Breast epithelium (tissue), 4 donors: ENCODE data around the gene IL33. TPM values are rescaled to one million over a fixed set of nuclear protein-coding genes. Genes with fewer than 3 reads are reported as not detected.

Source experiments
- DNase-seq, 2 donors: peaks; one replicate each; pipeline ENCODE4 v3.0.0-alpha.2; 2019; ENCODE audit warnings: low spot score in 2 of 2
- H3K27ac ChIP-seq, 2 donors: fragments of 200-600 bp; sonication (generic) in 1 of 2; one replicate each; pipeline ENCODE4 v1.5.1; 2016 to 2019; ENCODE audit warnings: mild to moderate bottlenecking in 1 of 2
- H3K27me3 ChIP-seq, 2 donors: fragments of 200-600 bp; sonication (generic) in 1 of 2; one replicate each; pipeline versions ENCODE4 v1.5.1 to v1.6.0; 2017 to 2019; ENCODE audit warnings: control low read depth in 1 of 2, mild to moderate bottlenecking in 1 of 2
- H3K36me3 ChIP-seq: fragments of 200-600 bp; one replicate; pipeline ENCODE4 v1.5.1; 2019
- H3K4me1 ChIP-seq, 2 donors: fragments of 200-600 bp; sonication (generic); one replicate each; pipeline ENCODE4 v1.5.1; 2016 to 2019; ENCODE audit warnings: control low read depth in 1 of 2
- H3K4me3 ChIP-seq, 3 donors: fragments of 200-600 bp; sonication (generic); 1 replicate in 2 of 3; 2 replicates in 1 of 3; pipeline ENCODE4 v1.5.1; 2016 to 2019; ENCODE audit warnings: mild to moderate bottlenecking in 3 of 3, moderate library complexity in 2 of 3
- H3K9me3 ChIP-seq, 2 donors: fragments of 200-600 bp; sonication (generic) in 1 of 2; one replicate each; pipeline ENCODE4 v1.5.1; 2016 to 2019; ENCODE audit warnings: control low read depth in 1 of 2
- POLR2A ChIP-seq: fragments of 450-650 bp; IDR thresholded peaks from one replicate; pipeline ENCODE4 v1.6.1; 2016; ENCODE audit warnings: antibody characterized with exemption, mild to moderate bottlenecking, moderate library complexity
- POLR2AphosphoS5 ChIP-seq, 3 donors: sonication (generic); formaldehyde crosslinking; IDR thresholded peaks; one replicate each; pipeline ENCODE4 v1.6.1; 2017; ENCODE audit warnings: antibody characterized with exemption in 3 of 3
- intact Hi-C: fragments of 100-400 bp; cut with DNase I; formaldehyde crosslinking; loops from one replicate; pipeline ENCODE4 v1.15.1; 2023; ENCODE audit warnings: low total_unique reads
- total RNA-seq, 3 donors: library from RNA; depleted of rRNA; stranded (reverse); fragments of >200 nt; gene quantifications; one replicate each; pipeline ENCODE4 v1.1.0, GENCODE V29; 2016
- TF ChIP-seq, protein P1 (sequence below), 3 donors: fragments of 450-650 bp; IDR thresholded peaks; one replicate each; pipeline ENCODE4 v1.5.1; 2016 to 2017; ENCODE audit warnings: antibody characterized with exemption in 3 of 3, mild to moderate bottlenecking in 3 of 3, moderate library complexity in 3 of 3

Gene IL33
- total RNA-seq, 3 donors from 2014 or later, result 11.7 to 29.2 (median 12.4) TPM

DNA sequence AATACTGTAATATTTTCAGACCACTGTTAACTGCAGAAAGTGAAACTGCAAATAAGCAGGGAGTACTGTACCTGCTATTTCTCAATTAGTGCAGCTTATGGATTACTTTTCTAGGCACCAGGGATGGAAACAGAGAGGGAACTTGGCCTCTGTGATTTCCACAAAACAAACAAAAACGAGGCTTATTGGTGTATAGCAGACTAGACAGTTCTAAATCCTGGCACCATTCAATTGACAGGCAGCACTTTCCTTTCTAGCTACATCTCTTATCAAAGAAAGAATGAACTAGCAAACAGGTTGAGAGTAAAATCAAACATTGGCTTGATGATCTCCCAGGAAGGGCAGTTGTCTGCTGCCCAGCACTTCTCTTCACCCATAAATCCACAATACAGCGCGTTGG, 16.0 kb upstream of the IL33 start:
- intact Hi-C loops, result no loop called here
- TF ChIP-seq, protein P1, sequence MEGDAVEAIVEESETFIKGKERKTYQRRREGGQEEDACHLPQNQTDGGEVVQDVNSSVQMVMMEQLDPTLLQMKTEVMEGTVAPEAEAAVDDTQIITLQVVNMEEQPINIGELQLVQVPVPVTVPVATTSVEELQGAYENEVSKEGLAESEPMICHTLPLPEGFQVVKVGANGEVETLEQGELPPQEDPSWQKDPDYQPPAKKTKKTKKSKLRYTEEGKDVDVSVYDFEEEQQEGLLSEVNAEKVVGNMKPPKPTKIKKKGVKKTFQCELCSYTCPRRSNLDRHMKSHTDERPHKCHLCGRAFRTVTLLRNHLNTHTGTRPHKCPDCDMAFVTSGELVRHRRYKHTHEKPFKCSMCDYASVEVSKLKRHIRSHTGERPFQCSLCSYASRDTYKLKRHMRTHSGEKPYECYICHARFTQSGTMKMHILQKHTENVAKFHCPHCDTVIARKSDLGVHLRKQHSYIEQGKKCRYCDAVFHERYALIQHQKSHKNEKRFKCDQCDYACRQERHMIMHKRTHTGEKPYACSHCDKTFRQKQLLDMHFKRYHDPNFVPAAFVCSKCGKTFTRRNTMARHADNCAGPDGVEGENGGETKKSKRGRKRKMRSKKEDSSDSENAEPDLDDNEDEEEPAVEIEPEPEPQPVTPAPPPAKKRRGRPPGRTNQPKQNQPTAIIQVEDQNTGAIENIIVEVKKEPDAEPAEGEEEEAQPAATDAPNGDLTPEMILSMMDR (IDR thresholded peaks at IDR 0.05), result no peak
- TF ChIP-seq POLR2A (no peak), POLR2AphosphoS5 (IDR thresholded peaks at IDR 0.05) (no peak)
- Histone ChIP-seq H3K27me3 (no peaks in the 10 kb centered on the region), H3K4me3 (no peak overlapping the region), H3K27ac (no peak overlapping the region), H3K9me3 (no peaks in the 10 kb centered on the region), H3K4me1 (no peaks in the 10 kb centered on the region), H3K36me3 (no peaks in the 10 kb centered on the region)
- DNase-seq, result no peak

DNA sequence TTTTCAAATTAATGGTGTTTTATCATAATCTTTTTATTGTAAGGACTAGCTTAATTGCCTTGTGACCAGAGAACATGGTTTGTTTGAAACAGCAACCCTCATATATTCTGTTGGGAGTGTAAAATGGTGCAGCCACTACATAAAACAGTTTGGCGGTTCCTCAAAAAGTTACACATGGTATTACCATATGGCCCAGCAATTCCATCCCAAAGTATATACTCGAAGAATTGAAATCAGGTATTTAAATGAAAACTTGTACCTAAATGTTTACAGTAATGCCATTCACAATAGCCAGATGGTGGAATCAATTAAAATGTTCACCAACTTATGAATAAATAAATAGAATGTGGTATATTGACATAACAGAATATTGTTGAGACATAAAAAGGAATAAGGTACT, 14.8 kb upstream of the IL33 start:
- no peaks in the 10 kb centered on the region for H3K27me3 ChIP-seq
- intact Hi-C loops, result no loop called here
- H3K27ac ChIP-seq, result no peak overlapping the region
- no peak overlapping the region for H3K4me3 ChIP-seq
- H3K36me3 ChIP-seq, result no peaks in the 10 kb centered on the region
- no peak for DNase-seq
- no peaks in the 10 kb centered on the region for H3K9me3 ChIP-seq
- TF ChIP-seq POLR2A (no peak), POLR2AphosphoS5 (IDR thresholded peaks at IDR 0.05) (no peak)
- TF ChIP-seq, protein P1 (IDR thresholded peaks at IDR 0.05), result no peak
- H3K4me1 ChIP-seq, result no peaks in the 10 kb centered on the region

DNA sequence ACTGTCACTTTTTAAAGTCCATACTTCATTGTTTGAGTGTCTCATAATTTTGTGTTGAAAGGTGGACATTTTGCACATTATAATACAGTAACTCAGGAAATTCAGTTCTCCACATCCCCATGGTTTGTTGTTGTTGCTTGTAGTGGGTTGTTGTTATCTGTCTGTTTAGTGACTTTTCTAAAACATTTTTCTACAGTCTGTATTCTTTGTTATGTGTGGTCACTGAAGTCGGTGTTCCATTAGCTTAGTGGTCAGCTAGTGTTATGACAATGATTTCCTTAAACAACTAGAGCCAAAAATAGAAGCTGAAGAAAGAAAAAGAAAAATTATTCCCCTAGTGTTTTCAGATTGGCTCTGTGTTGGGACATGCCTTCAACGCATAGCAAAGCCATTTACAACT, 5.6 kb upstream of the IL33 start:
- intact Hi-C loops, result no loop called here
- peaks cover 7 to 33% of the 10 kb centered on the region in 2 donors for H3K9me3 ChIP-seq
- H3K4me3 ChIP-seq, result no peak overlapping the region
- H3K27me3 ChIP-seq, result no peaks in the 10 kb centered on the region
- no peaks in the 10 kb centered on the region for H3K36me3 ChIP-seq
- no peak for DNase-seq
- no peaks in the 10 kb centered on the region for H3K4me1 ChIP-seq
- no peak overlapping the region for H3K27ac ChIP-seq
- TF ChIP-seq POLR2A (no peak), POLR2AphosphoS5 (IDR thresholded peaks at IDR 0.05) (no peak)
- TF ChIP-seq, protein P1 (IDR thresholded peaks at IDR 0.05), result no peak

DNA sequence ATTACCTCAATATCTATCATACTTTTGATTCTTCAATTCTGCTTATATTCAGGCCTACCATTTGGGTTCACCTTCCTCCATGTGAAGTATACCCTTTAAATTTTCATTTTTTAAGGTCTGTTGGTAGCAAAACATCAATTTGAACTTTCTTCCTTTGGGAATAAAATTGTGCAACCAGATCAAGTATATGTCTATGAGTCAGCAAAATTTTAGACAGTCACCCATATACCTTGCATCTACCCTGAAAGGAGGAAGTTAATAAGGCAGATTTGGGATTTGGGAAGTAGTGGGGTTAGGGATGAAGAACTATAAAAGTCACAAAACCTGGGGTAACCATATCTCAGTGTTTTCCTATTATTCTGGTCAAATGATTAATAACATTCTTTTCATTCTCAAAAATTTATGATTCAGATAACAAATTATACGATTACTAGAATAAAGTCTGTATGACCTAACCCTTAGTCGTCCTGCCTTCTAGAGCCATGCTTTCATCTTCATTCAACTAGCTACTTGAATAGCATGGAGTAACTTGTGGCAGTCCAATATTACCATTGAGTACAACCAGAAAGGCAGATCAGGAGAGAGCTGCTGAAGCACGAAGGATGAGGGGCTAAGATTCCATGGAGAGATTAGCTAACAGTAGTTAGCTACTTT, 2.8 kb upstream of the IL33 start:
- no peaks in the 10 kb centered on the region for H3K36me3 ChIP-seq
- H3K27ac ChIP-seq, result no peak overlapping the region
- no peaks in the 10 kb centered on the region for H3K27me3 ChIP-seq
- H3K4me3 ChIP-seq, result no peak overlapping the region
- TF ChIP-seq, protein P1 (IDR thresholded peaks at IDR 0.05), result no peak
- no peak for TF ChIP-seq POLR2AphosphoS5 (IDR thresholded peaks at IDR 0.05)
- no peak for TF ChIP-seq POLR2A
- H3K9me3 ChIP-seq, result peaks cover 7 to 27% of the 10 kb centered on the region in 2 donors
- H3K4me1 ChIP-seq, result no peaks in the 10 kb centered on the region
- intact Hi-C loops, result no loop called here
- DNase-seq, result no peak

DNA sequence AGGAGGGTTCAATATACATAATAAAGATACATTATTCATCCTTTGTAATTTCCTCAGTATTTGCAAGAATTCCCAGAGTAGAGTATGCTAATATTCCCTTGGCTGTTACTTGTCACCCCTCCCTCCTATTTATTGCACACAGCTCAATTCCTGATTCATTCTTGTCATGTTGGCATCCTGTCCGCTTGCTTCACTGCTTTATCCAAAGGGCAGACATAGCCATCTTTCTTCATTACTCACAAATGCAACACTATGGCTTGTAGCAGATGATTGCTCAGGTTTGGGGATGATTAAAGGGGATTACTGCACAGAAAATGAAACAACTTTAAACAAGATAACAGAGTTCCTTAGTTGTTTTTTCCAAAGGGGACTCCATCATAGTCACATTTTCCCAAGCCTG, 1.2 kb upstream of the IL33 start:
- no peak for DNase-seq
- peaks cover 7 to 14% of the 10 kb centered on the region in 2 donors for H3K9me3 ChIP-seq
- TF ChIP-seq, protein P1 (IDR thresholded peaks at IDR 0.05), result no peak
- intact Hi-C loops, result no loop called here
- H3K36me3 ChIP-seq, result no peaks in the 10 kb centered on the region
- H3K27me3 ChIP-seq, result no peaks in the 10 kb centered on the region
- no peak overlapping the region for H3K4me3 ChIP-seq
- H3K4me1 ChIP-seq, result no peaks in the 10 kb centered on the region
- H3K27ac ChIP-seq, result no peak overlapping the region
